ENCODE results near the gene EFNA5. TPM values are rescaled to one million over a fixed set of nuclear protein-coding genes. Genes with fewer than 3 reads are reported as not detected.

Gene EFNA5
- total RNA-seq, 4 donors from 2014 or later, result 16.6 to 35.3 (median 19.3) TPM

GRCh38 chr5:107407713-107408298 is 262.9 kb downstream of the EFNA5 start:
- 65 to 86% methylated on average over 3 of the region's 3 CpGs for WGBS, 2 donors
- DNase-seq (ENCODE audit: low spot score in 2 of 2), result no peak
- intact Hi-C loops (cut with DNase I; ENCODE audit: low total_unique reads), result no loop called here
- no peak overlapping the region for H3K4me3 ChIP-seq (ENCODE audit: low read depth, poor library complexity, severe bottlenecking)
- TF ChIP-seq CTCF (IDR thresholded peaks at IDR 0.05), result no peak
- no peak for TF ChIP-seq POLR2A (IDR thresholded peaks at IDR 0.05)

- intact Hi-C loops (cut with DNase I; ENCODE audit: low total_unique reads), result no loop called here
- H3K4me3 ChIP-seq (ENCODE audit: low read depth, poor library complexity, severe bottlenecking), result no peak overlapping the region
- DNase-seq (ENCODE audit: low spot score in 2 of 2), result no peak
- no peak for TF ChIP-seq CTCF (IDR thresholded peaks at IDR 0.05)
- no peak for TF ChIP-seq POLR2A (IDR thresholded peaks at IDR 0.05)
- WGBS, 2 donors, result 43 to 46% methylated on average over 10 of the region's 10 CpGs
Observed at GRCh38 chr5:107404595-107405374, 266.0 kb downstream of the EFNA5 start.

GRCh38 chr5:107403228-107403953 is 267.3 kb downstream of the EFNA5 start:
- intact Hi-C loops (cut with DNase I; ENCODE audit: low total_unique reads), result no loop called here

GRCh38 chr5:107402434-107403227 is 268.1 kb downstream of the EFNA5 start:
- intact Hi-C loops (cut with DNase I; ENCODE audit: low total_unique reads), result no loop called here
- DNase-seq (ENCODE audit: low spot score in 2 of 2), result no peak
- no peak for TF ChIP-seq POLR2A (IDR thresholded peaks at IDR 0.05)
- no peak for TF ChIP-seq CTCF (IDR thresholded peaks at IDR 0.05)
- no peak overlapping the region for H3K4me3 ChIP-seq (ENCODE audit: low read depth, poor library complexity, severe bottlenecking)
- 35 to 39% methylated on average over 12 of the region's 12 CpGs for WGBS, 2 donors

More at GRCh38 chr5:107403228-107403953, 267.3 kb downstream of the EFNA5 start:
- DNase-seq (ENCODE audit: low spot score in 2 of 2), result no peak
- 42 to 52% methylated on average over 3 of the region's 3 CpGs for WGBS, 2 donors
- H3K4me3 ChIP-seq (ENCODE audit: low read depth, poor library complexity, severe bottlenecking), result no peak overlapping the region
- TF ChIP-seq POLR2A (IDR thresholded peaks at IDR 0.05) (no peak), CTCF (IDR thresholded peaks at IDR 0.05) (no peak)

GRCh38 chr5:107401470-107402122 is 269.1 kb downstream of the EFNA5 start:
- DNase-seq (ENCODE audit: low spot score in 2 of 2), result no peak
- intact Hi-C loops (cut with DNase I; ENCODE audit: low total_unique reads), result no loop called here
- 61 to 67% methylated on average over 5 of the region's 5 CpGs for WGBS, 2 donors
- no peak overlapping the region for H3K4me3 ChIP-seq (ENCODE audit: low read depth, poor library complexity, severe bottlenecking)
- TF ChIP-seq POLR2A (IDR thresholded peaks at IDR 0.05) (no peak), CTCF (IDR thresholded peaks at IDR 0.05) (no peak)

Data from lower leg skin (tissue), 4 donors.